RPMI8226 (cell line): ENCODE data around the gene NIF3L1.

Source experiments
- DNase-seq: peaks from one replicate; pipeline ENCODE4 v3.0.0-alpha.2; 2015

NIF3L1 gene, protein sequence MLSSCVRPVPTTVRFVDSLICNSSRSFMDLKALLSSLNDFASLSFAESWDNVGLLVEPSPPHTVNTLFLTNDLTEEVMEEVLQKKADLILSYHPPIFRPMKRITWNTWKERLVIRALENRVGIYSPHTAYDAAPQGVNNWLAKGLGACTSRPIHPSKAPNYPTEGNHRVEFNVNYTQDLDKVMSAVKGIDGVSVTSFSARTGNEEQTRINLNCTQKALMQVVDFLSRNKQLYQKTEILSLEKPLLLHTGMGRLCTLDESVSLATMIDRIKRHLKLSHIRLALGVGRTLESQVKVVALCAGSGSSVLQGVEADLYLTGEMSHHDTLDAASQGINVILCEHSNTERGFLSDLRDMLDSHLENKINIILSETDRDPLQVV

GRCh38 chr2:200888704-200889625 lies at the start of gene NIF3L1, which contains the start of gene PPIL3:
TSS of gene NIF3L1 (plus strand) at chr2:200889371. CDS start at chr2:200891944, 2,573 bp downstream.
TSS of gene PPIL3 (minus strand) at chr2:200889077. CDS start at chr2:200887615, 1,462 bp downstream.
- DNase-seq = peak; percentile 99

GRCh38 chr2:200839513-200839912 lies 49.7 kb upstream of the NIF3L1 start:
- no peak for DNase-seq

DNA sequence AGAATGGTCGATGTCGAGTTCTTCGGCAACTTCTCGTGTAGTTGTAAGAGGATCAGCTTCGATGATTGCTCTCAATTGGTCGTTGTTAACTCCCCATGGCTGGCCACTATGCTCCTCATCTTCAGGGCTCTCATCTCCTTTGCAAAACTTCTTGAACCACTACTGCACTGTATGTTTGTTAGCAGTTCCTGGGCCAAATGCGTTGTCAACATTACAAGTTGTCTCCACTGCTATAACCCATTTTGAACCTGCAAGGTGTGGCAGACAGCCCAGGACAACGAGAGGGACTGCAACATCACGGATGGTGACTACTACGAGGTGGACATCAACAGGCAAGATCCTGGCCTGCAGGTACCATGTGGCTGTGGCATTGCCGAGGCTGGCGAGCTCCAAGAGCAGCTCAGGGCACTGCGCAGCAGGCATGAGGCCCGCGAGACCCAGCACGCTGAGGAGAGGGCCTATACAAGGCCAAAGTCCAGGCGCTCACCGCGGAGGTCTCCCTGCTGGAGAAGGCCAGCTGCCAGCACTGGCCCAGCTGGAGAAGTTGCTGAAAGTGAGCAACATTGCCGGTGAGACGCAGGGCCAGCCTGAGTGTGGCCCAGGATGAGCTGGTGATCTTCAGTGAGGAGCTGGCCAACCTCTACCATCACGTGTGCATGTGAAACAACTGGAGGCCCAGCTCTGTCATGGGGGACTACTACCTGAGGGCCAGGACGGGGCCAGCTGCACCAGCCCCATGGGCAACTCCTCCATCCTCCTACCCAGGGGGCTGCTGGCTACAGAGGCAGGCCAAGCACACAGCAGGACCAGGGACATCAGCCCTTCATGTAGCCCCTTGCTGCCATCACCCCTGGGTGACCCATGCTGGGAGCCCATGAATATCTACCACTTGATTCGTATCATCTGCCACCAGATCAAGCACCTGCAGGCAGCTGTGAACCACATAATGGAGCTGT lies 44.9 kb upstream of the NIF3L1 start:
- DNase-seq = no peak

- DNase-seq = no peak
Observed at GRCh38 chr2:200845194-200845593, 44.0 kb upstream of the NIF3L1 start.

DNA sequence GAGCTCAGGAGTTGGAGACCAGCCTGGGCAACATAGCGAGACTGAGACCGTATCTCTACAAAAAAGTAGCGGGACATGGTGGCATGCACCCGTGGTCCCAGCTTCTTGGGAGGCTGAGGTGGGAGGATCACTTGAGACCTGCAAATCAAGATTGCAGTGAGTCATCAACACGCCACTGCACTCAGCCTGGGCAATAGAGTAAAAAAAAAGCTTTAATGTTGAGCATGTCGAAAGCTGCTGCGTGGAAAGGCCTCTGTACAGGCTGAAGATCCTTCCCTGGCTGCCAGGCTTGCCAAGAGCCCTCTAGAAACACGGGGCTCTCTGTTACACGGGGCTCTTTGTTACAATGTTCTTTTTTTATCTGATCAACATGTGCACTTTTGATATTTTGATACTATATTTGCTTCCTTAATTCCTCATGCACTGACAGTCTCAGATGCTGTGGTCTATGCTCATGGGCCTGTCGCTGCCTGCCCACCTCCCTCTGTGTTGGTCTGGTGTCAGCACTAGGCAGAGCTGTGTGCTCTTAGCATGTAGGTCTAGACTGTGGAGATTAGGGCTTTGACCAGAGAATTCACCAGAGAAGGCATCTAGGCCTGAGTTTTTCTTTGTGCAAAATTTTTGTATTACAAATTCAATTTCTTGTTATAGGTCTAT lies 43.4 kb upstream of the NIF3L1 start:
- no peak for DNase-seq

- no peak for DNase-seq
Observed at GRCh38 chr2:200847269-200847668, 41.9 kb upstream of the NIF3L1 start.

- no peak for DNase-seq
Observed at GRCh38 chr2:200847939-200848338, 41.2 kb upstream of the NIF3L1 start.

DNA sequence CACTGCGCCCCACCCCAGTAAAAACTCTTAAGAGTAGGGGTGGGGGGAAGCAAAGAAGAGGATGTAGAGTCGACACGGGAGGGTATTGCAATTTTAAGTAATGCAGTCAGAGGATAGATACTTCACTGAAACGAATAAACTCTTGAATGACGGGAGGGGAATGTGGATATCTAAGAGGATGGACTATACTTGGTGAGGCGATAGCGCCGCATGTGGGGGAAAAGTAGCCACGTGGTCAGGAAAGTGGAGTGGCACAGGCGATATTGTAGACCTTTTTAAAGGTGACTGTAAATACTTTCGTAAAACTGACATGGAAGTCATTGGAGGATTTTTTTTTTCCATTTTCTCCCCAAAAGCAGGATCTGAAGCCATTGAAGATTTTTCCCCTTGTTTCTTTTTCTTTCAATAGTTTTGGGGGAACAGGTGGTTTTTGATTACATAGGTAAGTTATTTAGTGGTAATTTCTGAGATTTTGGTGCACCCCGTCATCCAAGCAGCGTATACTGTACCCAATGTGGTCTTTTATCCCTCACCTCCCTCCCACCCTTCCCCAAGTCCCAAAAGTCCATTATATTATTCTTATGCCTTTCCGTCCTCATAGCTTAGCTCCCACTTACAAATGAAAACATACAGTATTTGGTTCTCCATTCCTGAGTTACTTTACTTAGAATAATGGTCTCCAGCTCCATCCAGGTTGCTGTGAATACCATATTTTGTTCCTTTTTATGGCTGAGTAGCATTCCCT lies 38.5 kb upstream of the NIF3L1 start:
- no peak for DNase-seq

DNA sequence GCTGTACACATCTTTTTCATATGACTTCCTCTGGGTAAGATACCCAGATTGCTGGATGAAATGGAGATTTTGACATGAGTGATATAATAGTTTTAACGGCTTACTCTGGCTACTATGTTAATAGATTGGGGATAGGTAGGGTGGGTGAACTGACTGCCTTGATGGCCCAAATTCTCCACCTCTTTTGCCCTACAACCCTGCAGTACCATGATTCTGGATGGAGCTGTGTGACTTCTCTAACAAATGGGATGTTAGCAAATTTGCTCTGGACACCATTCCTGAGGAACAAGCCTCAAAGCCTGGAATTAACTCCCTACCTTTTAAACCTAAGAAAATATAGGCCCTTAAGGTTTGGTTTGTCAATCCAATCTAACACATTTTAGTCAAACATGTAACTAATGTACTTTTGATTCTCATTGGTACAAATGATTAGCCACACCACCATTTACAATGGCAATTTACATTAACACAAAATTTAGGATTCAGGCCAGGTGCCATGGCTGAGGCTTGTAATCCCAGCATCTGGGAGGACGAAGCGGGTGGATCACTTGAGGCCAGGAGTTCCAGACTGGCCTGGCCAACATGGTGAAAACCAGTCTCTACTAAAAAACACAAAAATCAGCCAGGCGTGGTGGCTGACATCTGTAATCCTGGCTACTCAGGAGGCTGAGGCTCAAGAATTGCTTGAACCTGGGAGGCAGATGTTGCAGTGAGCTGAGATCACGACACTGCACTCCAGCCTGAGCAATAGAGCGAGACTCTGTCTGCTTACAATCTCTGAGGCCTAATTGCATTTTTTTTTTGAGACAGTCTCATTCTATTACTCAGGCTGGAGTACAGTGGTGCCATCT lies 37.5 kb upstream of the NIF3L1 start:
- no peak for DNase-seq

DNA sequence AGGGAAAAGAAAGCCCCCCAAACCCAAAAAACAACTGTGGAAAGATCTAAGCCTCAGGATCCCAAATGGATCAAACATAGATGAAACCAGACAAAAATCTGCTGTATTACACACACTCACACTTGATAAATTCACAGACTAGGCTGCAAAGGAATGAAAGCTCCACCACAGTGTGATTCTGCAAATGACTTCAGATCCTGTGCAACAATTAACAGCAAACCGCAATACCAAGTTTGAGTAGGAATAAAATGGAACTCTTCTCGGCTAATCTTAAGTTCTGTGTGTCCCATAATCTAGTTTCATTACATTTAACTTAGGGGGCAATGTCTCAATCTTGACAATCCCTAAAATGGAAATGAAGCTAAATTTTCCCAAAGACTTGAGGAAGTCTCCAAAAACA lies 36.6 kb upstream of the NIF3L1 start:
- DNase-seq = no peak

GRCh38 chr2:200856806-200857205 lies 32.4 kb upstream of the NIF3L1 start:
- no peak for DNase-seq

GRCh38 chr2:200860092-200860795 lies 28.9 kb upstream of the NIF3L1 start:
- no peak for DNase-seq

DNA sequence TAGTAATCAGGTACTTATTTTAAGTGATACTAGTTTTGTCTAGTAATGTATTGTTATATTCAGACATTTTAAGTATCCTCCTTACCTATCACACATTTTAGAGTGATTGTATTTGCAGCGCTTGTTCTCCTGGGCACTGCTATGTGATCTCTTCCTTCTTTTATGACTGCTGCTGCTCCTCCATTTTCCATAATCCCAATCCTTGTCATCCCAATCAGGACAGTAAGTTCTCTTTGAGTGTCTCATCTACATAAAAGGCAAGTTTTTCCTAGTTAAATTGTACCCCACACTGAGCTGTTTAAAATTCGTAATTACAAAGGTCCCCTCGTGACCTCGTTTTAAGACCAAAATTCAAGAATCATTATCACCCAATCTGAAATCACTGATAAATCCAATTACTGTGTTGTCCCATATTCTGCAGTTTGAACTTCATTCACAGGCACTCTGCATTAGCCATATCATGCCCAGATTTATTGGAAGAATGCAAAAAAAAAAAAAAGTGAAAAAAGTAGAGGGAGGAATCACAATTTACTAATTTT lies 27.5 kb upstream of the NIF3L1 start:
- no peak for DNase-seq

DNA sequence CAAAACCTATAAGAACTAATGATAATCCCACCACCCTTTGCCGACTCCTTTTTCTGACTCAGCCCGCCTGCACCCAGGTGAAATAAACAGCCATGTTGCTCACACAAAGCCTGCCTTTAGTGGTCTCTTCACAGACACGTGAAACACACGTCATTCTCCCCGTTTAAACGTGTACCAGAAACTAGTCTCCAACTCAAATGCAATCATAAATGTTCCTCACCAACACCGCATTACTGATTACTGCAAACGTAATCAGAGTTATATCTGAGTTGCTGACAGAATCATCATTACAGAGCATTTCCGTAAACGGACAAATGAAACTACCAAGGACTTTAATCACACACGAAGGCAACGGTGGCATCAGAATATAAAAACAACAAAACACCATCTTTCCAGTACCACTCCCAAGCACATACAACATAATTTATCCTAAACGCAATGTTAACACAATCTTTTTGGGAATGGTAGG lies 26.6 kb upstream of the NIF3L1 start:
- peak; percentile 55 for DNase-seq

DNA sequence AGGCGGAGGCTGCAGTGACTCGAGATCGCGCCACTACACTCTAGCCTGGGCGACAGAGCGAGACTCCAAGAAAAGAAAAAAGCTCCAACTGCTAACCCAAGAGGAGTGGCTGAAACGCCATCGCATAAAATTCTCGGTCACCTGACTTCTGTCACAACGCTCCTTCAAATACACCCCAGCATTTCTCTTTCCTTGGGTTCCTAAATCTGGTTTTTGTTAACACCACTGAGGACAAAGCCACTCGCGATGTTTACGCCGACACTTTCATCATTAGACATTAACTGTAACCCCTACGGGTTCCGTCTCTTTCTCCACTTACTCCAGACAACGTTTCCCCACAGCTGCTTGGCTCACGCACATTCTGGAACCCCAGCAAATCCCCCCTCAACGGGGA lies 25.4 kb upstream of the NIF3L1 start:
- DNase-seq = peak; percentile 32

- DNase-seq = peak; percentile 96
Observed at GRCh38 chr2:200864176-200865034, 24.8 kb upstream of the NIF3L1 start, which contains the start of gene CLK1. TSS of gene CLK1 (minus strand) at chr2:200864658. CDS start at chr2:200861862, 2,796 bp downstream.

DNA sequence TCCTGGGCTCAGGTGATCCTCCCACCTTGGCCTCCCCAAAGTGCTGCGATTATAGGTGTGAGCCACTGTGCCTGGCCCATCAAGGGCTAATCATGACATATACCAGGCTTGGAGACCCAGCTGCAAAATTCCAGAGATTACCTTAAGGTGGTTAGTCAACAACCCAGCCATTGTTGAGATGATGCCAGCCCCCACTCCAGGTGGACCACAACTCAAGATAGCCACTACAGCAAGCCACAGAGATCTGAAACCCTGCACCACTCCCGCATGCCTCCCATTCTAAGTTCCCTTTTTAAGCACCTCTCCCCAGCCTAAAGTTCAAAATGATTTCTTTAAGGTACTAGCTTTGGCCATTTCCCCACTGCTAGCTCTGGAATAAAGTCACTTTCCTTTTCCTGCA lies 20.2 kb upstream of the NIF3L1 start:
- DNase-seq = no peak

- no peak for DNase-seq
Observed at GRCh38 chr2:200871151-200871550, 18.0 kb upstream of the NIF3L1 start.
